SH-SY5Y (cell line): ENCODE measurements around the gene C11orf58.

Experiments
- GATA2 ChIP-seq: IDR thresholded peaks from 2 replicates; pipeline ENCODE4 v1.6.1; 2011; ENCODE audit warnings: mild to moderate bottlenecking, low read depth, low read length
- GATA3 ChIP-seq: IDR thresholded peaks from 2 replicates; pipeline ENCODE4 v1.6.1; 2011; ENCODE audit warnings: low read depth, mild to moderate bottlenecking, low read length, moderate library complexity

DNA sequence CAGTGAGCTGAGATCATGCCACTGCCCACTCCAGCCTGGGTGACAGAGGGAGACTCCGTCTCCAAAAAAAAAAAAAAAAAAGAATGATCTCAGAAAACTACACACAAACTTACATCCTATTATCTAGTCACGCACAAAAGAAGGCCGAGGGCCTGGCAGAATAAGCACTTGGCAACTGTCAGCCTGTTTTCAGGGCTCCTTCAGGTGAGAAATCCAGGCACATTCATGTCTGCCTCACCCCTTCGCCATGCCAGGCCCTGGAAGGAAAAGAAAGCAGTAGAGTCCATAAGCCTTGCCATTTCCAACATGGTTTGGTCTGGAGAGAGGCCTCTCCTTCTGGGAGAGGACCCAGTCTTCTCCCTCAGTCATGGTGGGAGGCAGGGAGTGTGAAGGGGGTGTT, 30.9 kb downstream of the C11orf58 start:
- TF ChIP-seq GATA2 = no peak
- no peak for TF ChIP-seq GATA3
